Tibial artery (tissue), 4 donors: ENCODE data around the gene MID2.

Experiments used
- DNase-seq, 2 donors: peaks; one replicate each; pipeline ENCODE4 v3.0.0-alpha.2; 2019
- H3K27ac ChIP-seq, 2 donors: fragments of 200-600 bp; sonication (generic) in 1 of 2; 1 replicate in 1 of 2; 2 replicates in 1 of 2; pipeline ENCODE4 v1.5.1; 2018 to 2019; ENCODE audit warnings: mild to moderate bottlenecking in 1 of 2
- H3K27me3 ChIP-seq, 2 donors: fragments of 200-600 bp; sonication (generic) in 1 of 2; one replicate each; pipeline versions ENCODE4 v1.5.1 to v1.6.0; 2016 to 2019
- H3K36me3 ChIP-seq, 3 donors: fragments of 200-600 bp; sonication (generic) in 2 of 3; one replicate each; pipeline ENCODE4 v1.5.1; 2016 to 2019; ENCODE audit warnings: mild to moderate bottlenecking in 2 of 3
- H3K4me1 ChIP-seq, 4 donors: fragments of 200-600 bp; sonication (generic) in 2 of 4; 1 replicate in 3 of 4; 2 replicates in 1 of 4; pipeline ENCODE4 v1.5.1; 2016 to 2019
- H3K4me3 ChIP-seq, 2 donors: fragments of 200-600 bp; sonication (generic) in 1 of 2; 1 replicate in 1 of 2; 2 replicates in 1 of 2; pipeline ENCODE4 v1.5.1; 2018 to 2019; ENCODE audit warnings: mild to moderate bottlenecking in 2 of 2
- H3K9me3 ChIP-seq, 3 donors: fragments of 200-600 bp; sonication (generic) in 1 of 3; one replicate each; pipeline ENCODE4 v1.5.1; 2016 to 2019
- intact Hi-C: fragments of 100-400 bp; cut with DNase I; formaldehyde crosslinking; loops from one replicate; pipeline ENCODE4 v1.15.0; 2023; ENCODE audit warnings: low total_unique reads
- TF ChIP-seq, protein P1 (sequence below), 2 experiments: fragments of 200-600 bp in 1 of 2; fragments of 450-650 bp in 1 of 2; IDR thresholded peaks; one replicate each; pipeline ENCODE4 v1.5.1; 2017 to 2019; ENCODE audit warnings: antibody characterized with exemption in 2 of 2, mild to moderate bottlenecking in 1 of 2, moderate library complexity in 1 of 2

MID2 gene

DNA sequence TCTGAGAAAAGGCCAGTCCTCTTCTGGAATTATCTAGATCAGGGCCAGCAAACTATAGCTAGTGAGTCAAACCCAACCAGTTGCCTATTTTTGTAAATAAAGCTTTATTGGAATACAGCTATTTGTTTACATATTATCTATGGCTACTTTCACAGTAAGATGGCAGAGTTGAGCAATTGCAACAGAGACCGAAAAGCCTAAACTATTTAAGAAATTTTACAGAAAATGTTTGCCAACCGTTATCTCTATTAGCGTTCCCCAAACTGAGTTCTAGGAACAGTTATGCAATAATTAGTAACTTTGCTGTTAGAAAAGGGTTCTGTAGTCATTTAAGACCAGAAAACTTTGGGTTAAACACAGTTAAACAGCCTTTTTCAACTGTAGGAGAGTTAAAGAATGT, 146.0 kb downstream of the MID2 start:
- Histone ChIP-seq H3K9me3 (peaks cover 0 to 7% (median 0%) of the 10 kb centered on the region in 3 donors), H3K4me1 (no peaks in the 10 kb centered on the region), H3K4me3 (no peak overlapping the region), H3K36me3 (no peaks in the 10 kb centered on the region), H3K27me3 (no peaks in the 10 kb centered on the region), H3K27ac (no peak overlapping the region)
- no peak for DNase-seq
- intact Hi-C loops = no loop called here
- TF ChIP-seq, protein P1, sequence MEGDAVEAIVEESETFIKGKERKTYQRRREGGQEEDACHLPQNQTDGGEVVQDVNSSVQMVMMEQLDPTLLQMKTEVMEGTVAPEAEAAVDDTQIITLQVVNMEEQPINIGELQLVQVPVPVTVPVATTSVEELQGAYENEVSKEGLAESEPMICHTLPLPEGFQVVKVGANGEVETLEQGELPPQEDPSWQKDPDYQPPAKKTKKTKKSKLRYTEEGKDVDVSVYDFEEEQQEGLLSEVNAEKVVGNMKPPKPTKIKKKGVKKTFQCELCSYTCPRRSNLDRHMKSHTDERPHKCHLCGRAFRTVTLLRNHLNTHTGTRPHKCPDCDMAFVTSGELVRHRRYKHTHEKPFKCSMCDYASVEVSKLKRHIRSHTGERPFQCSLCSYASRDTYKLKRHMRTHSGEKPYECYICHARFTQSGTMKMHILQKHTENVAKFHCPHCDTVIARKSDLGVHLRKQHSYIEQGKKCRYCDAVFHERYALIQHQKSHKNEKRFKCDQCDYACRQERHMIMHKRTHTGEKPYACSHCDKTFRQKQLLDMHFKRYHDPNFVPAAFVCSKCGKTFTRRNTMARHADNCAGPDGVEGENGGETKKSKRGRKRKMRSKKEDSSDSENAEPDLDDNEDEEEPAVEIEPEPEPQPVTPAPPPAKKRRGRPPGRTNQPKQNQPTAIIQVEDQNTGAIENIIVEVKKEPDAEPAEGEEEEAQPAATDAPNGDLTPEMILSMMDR (IDR thresholded peaks at IDR 0.05) = no peak
